ENCODE results near the gene EFNA5.

Gene EFNA5

GRCh38 chr5:107687404-107687803, 16.7 kb upstream of the EFNA5 start:
- Histone ChIP-seq H3K27me3 (ENCODE audit: insufficient read depth, insufficient read length) (no peaks in the 10 kb centered on the region), H3K9ac (ENCODE audit: insufficient read length, low read depth) (no peak overlapping the region), H3K9me3 (ENCODE audit: insufficient read depth, low read length) (no peaks in the 10 kb centered on the region), H3K36me3 (ENCODE audit: insufficient read depth, insufficient read length, low read length) (no peaks in the 10 kb centered on the region), H3K4me1 (ENCODE audit: insufficient read depth, insufficient read length) (no peaks in the 10 kb centered on the region), H3K4me3 (ENCODE audit: insufficient read length, low read depth) (no peak overlapping the region)
- no peak for DNase-seq (ENCODE audit: low read depth, low spot score)
- TF ChIP-seq SUZ12 (IDR thresholded peaks at IDR 0.05; ENCODE audit: extremely low read depth, insufficient read depth, insufficient read length) (no peak), ZNF274 (IDR thresholded peaks at IDR 0.05; ENCODE audit: low read depth, low read length) (no peak), YY1 (IDR thresholded peaks at IDR 0.05; ENCODE audit: insufficient read depth, insufficient read length) (no peak)

- no peaks in the 10 kb centered on the region for H3K9me3 ChIP-seq (ENCODE audit: insufficient read depth, low read length)
- DNase-seq (ENCODE audit: low read depth, low spot score) = no peak
- H3K36me3 ChIP-seq (ENCODE audit: insufficient read depth, insufficient read length, low read length) = no peaks in the 10 kb centered on the region
- H3K27me3 ChIP-seq (ENCODE audit: insufficient read depth, insufficient read length) = no peaks in the 10 kb centered on the region
- TF ChIP-seq YY1 (IDR thresholded peaks at IDR 0.05; ENCODE audit: insufficient read depth, insufficient read length) = no peak
- TF ChIP-seq ZNF274 (IDR thresholded peaks at IDR 0.05; ENCODE audit: low read depth, low read length) = no peak
- no peak for TF ChIP-seq SUZ12 (IDR thresholded peaks at IDR 0.05; ENCODE audit: extremely low read depth, insufficient read depth, insufficient read length)
- H3K4me3 ChIP-seq (ENCODE audit: insufficient read length, low read depth) = no peak overlapping the region
- H3K9ac ChIP-seq (ENCODE audit: insufficient read length, low read depth) = no peak overlapping the region
- no peaks in the 10 kb centered on the region for H3K4me1 ChIP-seq (ENCODE audit: insufficient read depth, insufficient read length)
These were observed 11.8 kb upstream of the EFNA5 start for GRCh38 chr5:107682533-107682932.

- H3K9me3 ChIP-seq (ENCODE audit: insufficient read depth, low read length) = no peaks in the 10 kb centered on the region
- H3K27me3 ChIP-seq (ENCODE audit: insufficient read depth, insufficient read length) = no peaks in the 10 kb centered on the region
- TF ChIP-seq YY1 (IDR thresholded peaks at IDR 0.05; ENCODE audit: insufficient read depth, insufficient read length) (no peak), SUZ12 (IDR thresholded peaks at IDR 0.05; ENCODE audit: extremely low read depth, insufficient read depth, insufficient read length) (no peak), ZNF274 (IDR thresholded peaks at IDR 0.05; ENCODE audit: low read depth, low read length) (no peak)
- no peak overlapping the region for H3K9ac ChIP-seq (ENCODE audit: insufficient read length, low read depth)
- no peaks in the 10 kb centered on the region for H3K36me3 ChIP-seq (ENCODE audit: insufficient read depth, insufficient read length, low read length)
- H3K4me3 ChIP-seq (ENCODE audit: insufficient read length, low read depth) = no peak overlapping the region
- DNase-seq (ENCODE audit: low read depth, low spot score) = no peak
- no peaks in the 10 kb centered on the region for H3K4me1 ChIP-seq (ENCODE audit: insufficient read depth, insufficient read length)
These were observed 10.1 kb upstream of the EFNA5 start for GRCh38 chr5:107680799-107681198.

- Histone ChIP-seq H3K9me3 (ENCODE audit: insufficient read depth, low read length) (no peaks in the 10 kb centered on the region), H3K27me3 (ENCODE audit: insufficient read depth, insufficient read length) (no peaks in the 10 kb centered on the region), H3K4me1 (ENCODE audit: insufficient read depth, insufficient read length) (no peaks in the 10 kb centered on the region), H3K4me3 (ENCODE audit: insufficient read length, low read depth) (no peak overlapping the region), H3K36me3 (ENCODE audit: insufficient read depth, insufficient read length, low read length) (no peaks in the 10 kb centered on the region), H3K9ac (ENCODE audit: insufficient read length, low read depth) (no peak overlapping the region)
- DNase-seq (ENCODE audit: low read depth, low spot score) = no peak
- no peak for TF ChIP-seq SUZ12 (IDR thresholded peaks at IDR 0.05; ENCODE audit: extremely low read depth, insufficient read depth, insufficient read length)
- TF ChIP-seq ZNF274 (IDR thresholded peaks at IDR 0.05; ENCODE audit: low read depth, low read length) = no peak
- no peak for TF ChIP-seq YY1 (IDR thresholded peaks at IDR 0.05; ENCODE audit: insufficient read depth, insufficient read length)
These were observed 9.4 kb upstream of the EFNA5 start for GRCh38 chr5:107680099-107680498.

- no peak for DNase-seq (ENCODE audit: low read depth, low spot score)
- Histone ChIP-seq H3K4me1 (ENCODE audit: insufficient read depth, insufficient read length) (no peaks in the 10 kb centered on the region), H3K9ac (ENCODE audit: insufficient read length, low read depth) (no peak overlapping the region), H3K9me3 (ENCODE audit: insufficient read depth, low read length) (no peaks in the 10 kb centered on the region), H3K36me3 (ENCODE audit: insufficient read depth, insufficient read length, low read length) (no peaks in the 10 kb centered on the region), H3K27me3 (ENCODE audit: insufficient read depth, insufficient read length) (no peaks in the 10 kb centered on the region), H3K4me3 (ENCODE audit: insufficient read length, low read depth) (no peak overlapping the region)
- TF ChIP-seq ZNF274 (IDR thresholded peaks at IDR 0.05; ENCODE audit: low read depth, low read length) = no peak
- TF ChIP-seq YY1 (IDR thresholded peaks at IDR 0.05; ENCODE audit: insufficient read depth, insufficient read length) = no peak
- no peak for TF ChIP-seq SUZ12 (IDR thresholded peaks at IDR 0.05; ENCODE audit: extremely low read depth, insufficient read depth, insufficient read length)
These were observed 6.0 kb upstream of the EFNA5 start for GRCh38 chr5:107676702-107677101.

GRCh38 chr5:107675201-107675600, 4.5 kb upstream of the EFNA5 start:
- no peak overlapping the region for H3K4me3 ChIP-seq (ENCODE audit: insufficient read length, low read depth)
- DNase-seq (ENCODE audit: low read depth, low spot score) = no peak
- H3K27me3 ChIP-seq (ENCODE audit: insufficient read depth, insufficient read length) = no peaks in the 10 kb centered on the region
- H3K36me3 ChIP-seq (ENCODE audit: insufficient read depth, insufficient read length, low read length) = no peaks in the 10 kb centered on the region
- no peaks in the 10 kb centered on the region for H3K9me3 ChIP-seq (ENCODE audit: insufficient read depth, low read length)
- no peak overlapping the region for H3K9ac ChIP-seq (ENCODE audit: insufficient read length, low read depth)
- TF ChIP-seq ZNF274 (IDR thresholded peaks at IDR 0.05; ENCODE audit: low read depth, low read length) = no peak
- no peak for TF ChIP-seq YY1 (IDR thresholded peaks at IDR 0.05; ENCODE audit: insufficient read depth, insufficient read length)
- no peak for TF ChIP-seq SUZ12 (IDR thresholded peaks at IDR 0.05; ENCODE audit: extremely low read depth, insufficient read depth, insufficient read length)
- H3K4me1 ChIP-seq (ENCODE audit: insufficient read depth, insufficient read length) = no peaks in the 10 kb centered on the region

- H3K4me1 ChIP-seq (ENCODE audit: insufficient read depth, insufficient read length) = no peaks in the 10 kb centered on the region
- DNase-seq (ENCODE audit: low read depth, low spot score) = no peak
- no peak overlapping the region for H3K9ac ChIP-seq (ENCODE audit: insufficient read length, low read depth)
These were observed 3.9 kb upstream of the EFNA5 start for GRCh38 chr5:107674655-107675054.

More at GRCh38 chr5:107674655-107675054, 3.9 kb upstream of the EFNA5 start:
- TF ChIP-seq ZNF274 (IDR thresholded peaks at IDR 0.05; ENCODE audit: low read depth, low read length) = no peak
- TF ChIP-seq YY1 (IDR thresholded peaks at IDR 0.05; ENCODE audit: insufficient read depth, insufficient read length) = no peak
- no peak for TF ChIP-seq SUZ12 (IDR thresholded peaks at IDR 0.05; ENCODE audit: extremely low read depth, insufficient read depth, insufficient read length)
- Histone ChIP-seq H3K27me3 (ENCODE audit: insufficient read depth, insufficient read length) (no peaks in the 10 kb centered on the region), H3K9me3 (ENCODE audit: insufficient read depth, low read length) (no peaks in the 10 kb centered on the region), H3K36me3 (ENCODE audit: insufficient read depth, insufficient read length, low read length) (no peaks in the 10 kb centered on the region), H3K4me3 (ENCODE audit: insufficient read length, low read depth) (no peak overlapping the region)

Data from NT2/D1 (cell line).